ENCODE measurements around the gene RAB4A. TPM values are rescaled to one million over a fixed set of nuclear protein-coding genes. Genes with fewer than 3 reads are reported as not detected.

RAB4A gene
- total RNA-seq, 1 donor from 2014 or later, result 47.1 TPM

DNA sequence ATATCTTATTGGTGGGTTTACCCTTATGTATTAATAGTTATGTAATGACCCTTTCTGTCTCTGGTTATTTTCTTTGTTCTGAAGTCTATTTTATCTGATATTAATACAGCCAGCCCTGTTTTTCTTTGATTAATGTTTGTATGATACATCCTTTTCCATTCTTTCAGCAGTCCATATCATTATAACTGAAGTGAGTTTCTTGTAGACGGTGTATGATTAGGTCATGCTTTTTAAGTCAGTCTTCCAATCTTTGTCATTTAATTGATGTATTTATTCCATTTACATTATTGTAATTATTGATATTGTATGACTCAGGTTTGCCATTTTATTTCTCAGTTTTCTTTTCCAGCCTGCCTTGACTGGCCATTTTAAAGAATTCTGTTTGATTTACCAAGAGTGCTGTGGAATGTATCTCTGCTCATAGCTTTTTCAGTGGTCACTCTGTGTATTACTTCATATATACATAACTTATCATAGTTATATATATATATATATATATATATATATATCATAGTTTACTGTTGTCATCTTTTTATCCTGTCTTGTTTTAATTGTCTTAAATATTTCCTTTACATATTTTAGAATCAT lies 10.5 kb downstream of the RAB4A start:
- Histone ChIP-seq H3K4me1 (peaks cover 9% of the 10 kb centered on the region), H3K36me3 (no peaks in the 10 kb centered on the region), H3K27me3 (no peaks in the 10 kb centered on the region), H3K9me3 (no peaks in the 10 kb centered on the region), H3K4me3 (no peak overlapping the region), H3K27ac (no peak overlapping the region)
- TF ChIP-seq, protein P1, sequence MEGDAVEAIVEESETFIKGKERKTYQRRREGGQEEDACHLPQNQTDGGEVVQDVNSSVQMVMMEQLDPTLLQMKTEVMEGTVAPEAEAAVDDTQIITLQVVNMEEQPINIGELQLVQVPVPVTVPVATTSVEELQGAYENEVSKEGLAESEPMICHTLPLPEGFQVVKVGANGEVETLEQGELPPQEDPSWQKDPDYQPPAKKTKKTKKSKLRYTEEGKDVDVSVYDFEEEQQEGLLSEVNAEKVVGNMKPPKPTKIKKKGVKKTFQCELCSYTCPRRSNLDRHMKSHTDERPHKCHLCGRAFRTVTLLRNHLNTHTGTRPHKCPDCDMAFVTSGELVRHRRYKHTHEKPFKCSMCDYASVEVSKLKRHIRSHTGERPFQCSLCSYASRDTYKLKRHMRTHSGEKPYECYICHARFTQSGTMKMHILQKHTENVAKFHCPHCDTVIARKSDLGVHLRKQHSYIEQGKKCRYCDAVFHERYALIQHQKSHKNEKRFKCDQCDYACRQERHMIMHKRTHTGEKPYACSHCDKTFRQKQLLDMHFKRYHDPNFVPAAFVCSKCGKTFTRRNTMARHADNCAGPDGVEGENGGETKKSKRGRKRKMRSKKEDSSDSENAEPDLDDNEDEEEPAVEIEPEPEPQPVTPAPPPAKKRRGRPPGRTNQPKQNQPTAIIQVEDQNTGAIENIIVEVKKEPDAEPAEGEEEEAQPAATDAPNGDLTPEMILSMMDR (IDR thresholded peaks at IDR 0.05), result no peak
- no peak for DNase-seq
- no peak for ATAC-seq
- intact Hi-C loops (cut with DNase I), result no loop called here

DNA sequence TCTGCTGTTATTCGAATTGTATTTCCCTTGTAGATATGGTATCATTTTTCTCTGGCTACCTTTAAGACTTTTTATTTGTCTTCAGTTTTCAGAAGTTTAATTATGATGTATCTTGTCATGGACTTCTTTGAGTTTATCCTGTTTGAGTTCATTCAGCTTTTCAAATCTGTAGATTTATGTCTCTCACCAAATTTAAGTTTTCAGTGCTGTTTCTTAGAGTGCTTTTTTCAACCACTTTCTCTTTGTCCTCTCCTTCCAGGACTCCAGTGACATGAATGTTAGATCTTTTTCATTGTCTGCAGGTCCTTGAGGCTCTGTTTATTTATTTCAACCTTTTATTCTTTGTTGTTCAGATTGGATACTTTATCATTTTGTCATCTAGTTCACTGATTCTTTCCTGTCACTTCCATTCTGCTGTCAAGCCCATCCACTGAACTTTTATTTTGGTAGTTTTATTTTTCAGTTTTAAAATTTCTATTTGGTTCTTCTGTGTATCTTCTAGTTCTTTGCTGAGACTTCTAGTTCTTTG lies 11.4 kb downstream of the RAB4A start:
- H3K27me3 ChIP-seq, result no peaks in the 10 kb centered on the region
- H3K36me3 ChIP-seq, result no peaks in the 10 kb centered on the region
- H3K4me1 ChIP-seq, result peaks cover 13% of the 10 kb centered on the region
- no peak overlapping the region for H3K27ac ChIP-seq
- ATAC-seq, result no peak
- TF ChIP-seq, protein P1 (IDR thresholded peaks at IDR 0.05), result no peak
- no peak for DNase-seq
- intact Hi-C loops (cut with DNase I), result no loop called here
- no peaks in the 10 kb centered on the region for H3K9me3 ChIP-seq
- H3K4me3 ChIP-seq, result no peak overlapping the region

DNA sequence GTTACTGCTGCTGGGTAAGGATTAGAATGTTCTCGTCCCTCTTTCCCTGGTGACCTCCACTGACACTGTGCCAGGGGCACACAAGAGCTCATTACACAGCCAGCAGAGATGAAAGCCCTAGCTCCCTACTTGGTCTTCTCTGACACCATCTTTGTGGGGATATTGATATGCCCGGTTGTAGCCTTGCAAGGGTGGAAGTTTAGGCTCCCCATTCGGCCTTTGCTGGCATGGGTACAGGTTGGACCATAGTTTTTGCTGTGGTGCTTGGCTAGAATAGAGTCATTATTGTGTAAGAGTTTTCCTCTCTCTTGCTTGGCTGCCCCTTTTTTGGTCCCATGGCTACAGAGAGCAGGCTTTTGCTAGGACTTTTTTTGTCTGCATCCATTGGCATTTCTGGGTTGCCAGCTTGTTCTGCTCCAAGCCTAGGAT lies 12.3 kb downstream of the RAB4A start:
- TF ChIP-seq, protein P1 (IDR thresholded peaks at IDR 0.05), result no peak
- no peaks in the 10 kb centered on the region for H3K9me3 ChIP-seq
- no peak overlapping the region for H3K27ac ChIP-seq
- DNase-seq (no peak), ATAC-seq (no peak)
- H3K4me3 ChIP-seq, result no peak overlapping the region
- H3K27me3 ChIP-seq, result no peaks in the 10 kb centered on the region
- H3K36me3 ChIP-seq, result no peaks in the 10 kb centered on the region
- intact Hi-C loops (cut with DNase I), result no loop called here
- H3K4me1 ChIP-seq, result peaks cover 13% of the 10 kb centered on the region

DNA sequence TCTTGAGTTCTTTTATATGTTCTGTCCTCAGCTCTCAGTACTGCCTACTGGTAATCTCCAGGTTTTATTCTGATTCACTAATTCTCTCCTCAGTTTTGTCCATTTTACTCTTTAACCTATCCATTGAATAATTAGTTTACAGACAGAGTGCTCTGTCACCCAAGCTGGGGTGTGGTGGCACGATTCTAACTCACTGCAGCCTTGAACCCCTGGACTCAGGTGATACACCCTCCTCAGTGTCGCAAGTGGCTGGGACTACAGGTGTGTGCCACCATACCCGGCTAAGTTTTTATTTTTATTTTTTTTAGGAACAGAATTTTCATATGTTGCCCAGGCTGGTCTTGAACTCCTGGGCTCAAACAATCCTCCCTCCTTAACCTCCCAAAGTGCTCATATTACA lies 14.0 kb downstream of the RAB4A start:
- H3K27me3 ChIP-seq, result no peaks in the 10 kb centered on the region
- H3K27ac ChIP-seq, result no peak overlapping the region
- TF ChIP-seq, protein P1 (IDR thresholded peaks at IDR 0.05), result no peak
- no peaks in the 10 kb centered on the region for H3K9me3 ChIP-seq
- no peak for DNase-seq
- peaks cover 9% of the 10 kb centered on the region for H3K4me1 ChIP-seq
- no peak overlapping the region for H3K4me3 ChIP-seq
- no peak for ATAC-seq
- no peaks in the 10 kb centered on the region for H3K36me3 ChIP-seq
- intact Hi-C loops (cut with DNase I), result no loop called here

DNA sequence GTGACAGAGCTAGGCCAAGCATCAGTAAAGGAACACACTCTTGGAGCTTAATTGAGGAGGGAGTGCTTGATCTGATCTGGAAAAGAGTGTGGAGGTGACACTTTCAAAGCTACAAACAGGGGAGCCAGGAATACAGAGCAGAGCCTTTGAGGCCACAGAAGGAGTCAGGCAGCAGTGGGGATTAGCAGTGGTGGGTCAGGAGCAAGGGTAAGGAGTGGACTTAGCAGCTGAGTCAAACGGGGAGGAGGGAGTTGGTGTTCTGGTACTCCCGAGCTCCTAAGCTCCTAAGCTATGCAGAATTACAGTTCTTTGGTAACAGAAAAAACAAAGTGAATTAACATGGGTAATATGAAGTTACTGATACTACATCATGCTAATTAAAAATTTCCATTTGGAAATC lies 14.5 kb downstream of the RAB4A start:
- peaks cover 9% of the 10 kb centered on the region for H3K4me1 ChIP-seq

More for the DNA sequence above, 14.5 kb downstream of the RAB4A start:
- ATAC-seq (no peak), DNase-seq (no peak)
- TF ChIP-seq, protein P1 (IDR thresholded peaks at IDR 0.05), result no peak
- no peaks in the 10 kb centered on the region for H3K36me3 ChIP-seq
- intact Hi-C loops (cut with DNase I), result no loop called here
- H3K27ac ChIP-seq, result no peak overlapping the region
- H3K4me3 ChIP-seq, result no peak overlapping the region
- no peaks in the 10 kb centered on the region for H3K9me3 ChIP-seq
- H3K27me3 ChIP-seq, result no peaks in the 10 kb centered on the region

Data from upper lobe of right lung (tissue), 1 donor.